ENCODE results near the gene MED26. TPM values are rescaled to one million over a fixed set of nuclear protein-coding genes. Genes with fewer than 3 reads are reported as not detected.
"Not testable (repeated sequence)": the region's sequence is repeated elsewhere in the genome, so short reads cannot be mapped to it uniquely, and the experiment has no call there.

Gene MED26
- polyA plus RNA-seq, 3 donors = 5.0 to 9.0 (median 8.0) TPM

GRCh38 chr19:16659464-16659831, 31.4 kb upstream of the MED26 start:
- DNase-seq (ENCODE audit: extremely low read depth in 1 of 11, low read depth in 9 of 11, low spot score in 4 of 11) = peak in 1 of 11 donors; percentile 0

GRCh38 chr19:16657384-16657783, 29.4 kb upstream of the MED26 start:
- DNase-seq (ENCODE audit: extremely low read depth in 1 of 11, low read depth in 9 of 11, low spot score in 4 of 11) = no peak

- DNase-seq (ENCODE audit: extremely low read depth in 1 of 11, low read depth in 9 of 11, low spot score in 4 of 11) = no peak
Observed at GRCh38 chr19:16655727-16656126, 27.7 kb upstream of the MED26 start.

- no peak for DNase-seq (ENCODE audit: extremely low read depth in 1 of 11, low read depth in 9 of 11, low spot score in 4 of 11)
Observed at GRCh38 chr19:16654627-16655026, 26.6 kb upstream of the MED26 start.

GRCh38 chr19:16654140-16654539, 26.1 kb upstream of the MED26 start:
- DNase-seq (ENCODE audit: extremely low read depth in 1 of 11, low read depth in 9 of 11, low spot score in 4 of 11) = no peak

- DNase-seq (ENCODE audit: extremely low read depth in 1 of 11, low read depth in 9 of 11, low spot score in 4 of 11) = no peak
Observed at GRCh38 chr19:16652854-16653253, 24.9 kb upstream of the MED26 start.

- DNase-seq (ENCODE audit: extremely low read depth in 1 of 11, low read depth in 9 of 11, low spot score in 4 of 11) = not testable (repeated sequence)
Observed at GRCh38 chr19:16651421-16652188, 23.6 kb upstream of the MED26 start.

GRCh38 chr19:16650821-16651220, 22.8 kb upstream of the MED26 start:
- no peak for DNase-seq (ENCODE audit: extremely low read depth in 1 of 11, low read depth in 9 of 11, low spot score in 4 of 11)

GRCh38 chr19:16649734-16650133, 21.7 kb upstream of the MED26 start:
- DNase-seq (ENCODE audit: extremely low read depth in 1 of 11, low read depth in 9 of 11, low spot score in 4 of 11) = no peak

GRCh38 chr19:16645140-16645539, 17.1 kb upstream of the MED26 start:
- no peak for DNase-seq (ENCODE audit: extremely low read depth in 1 of 11, low read depth in 9 of 11, low spot score in 4 of 11)

GRCh38 chr19:16641695-16642094, 13.7 kb upstream of the MED26 start:
- DNase-seq (ENCODE audit: extremely low read depth in 1 of 11, low read depth in 9 of 11, low spot score in 4 of 11) = no peak

GRCh38 chr19:16640951-16641350, 12.9 kb upstream of the MED26 start:
- no peak for DNase-seq (ENCODE audit: extremely low read depth in 1 of 11, low read depth in 9 of 11, low spot score in 4 of 11)

- no peak for DNase-seq (ENCODE audit: extremely low read depth in 1 of 11, low read depth in 9 of 11, low spot score in 4 of 11)
Observed at GRCh38 chr19:16638666-16639065, 10.7 kb upstream of the MED26 start.

GRCh38 chr19:16637535-16637934, 9.5 kb upstream of the MED26 start:
- no peak for DNase-seq (ENCODE audit: extremely low read depth in 1 of 11, low read depth in 9 of 11, low spot score in 4 of 11)

GRCh38 chr19:16631465-16631864, 3.5 kb upstream of the MED26 start:
- no peak for DNase-seq (ENCODE audit: extremely low read depth in 1 of 11, low read depth in 9 of 11, low spot score in 4 of 11)

GRCh38 chr19:16628984-16629691, 1.1 kb upstream of the MED26 start:
- DNase-seq (ENCODE audit: extremely low read depth in 1 of 11, low read depth in 9 of 11, low spot score in 4 of 11) = peak in 4 of 11 donors; percentile 9 to 47 (median 24)

- DNase-seq (ENCODE audit: extremely low read depth in 1 of 11, low read depth in 9 of 11, low spot score in 4 of 11) = no peak
Observed at GRCh38 chr19:16627928-16628182, 149 bp downstream of the MED26 start.

GRCh38 chr19:16627193-16627927, 644 bp downstream of the MED26 start:
- no peak for DNase-seq (ENCODE audit: extremely low read depth in 1 of 11, low read depth in 9 of 11, low spot score in 4 of 11)

GRCh38 chr19:16626796-16627192, 1.2 kb downstream of the MED26 start:
- DNase-seq (ENCODE audit: extremely low read depth in 1 of 11, low read depth in 9 of 11, low spot score in 4 of 11) = no peak
